Liver (tissue), 9 donors: ENCODE measurements around the gene PLD4. TPM values are rescaled to one million over a fixed set of nuclear protein-coding genes. Genes with fewer than 3 reads are reported as not detected.

Source experiments
- DNase-seq: peaks from one replicate; pipeline ENCODE4 v3.0.0-alpha.2; 2017; ENCODE audit warnings: low spot score
- H3K27ac ChIP-seq, 2 donors: one replicate each; pipeline ENCODE4 v1.7.0; 2013; ENCODE audit warnings: inconsistent platforms in 2 of 2, low read length in 2 of 2, control low read depth in 1 of 2, low read depth in 1 of 2, mild to moderate bottlenecking in 1 of 2
- H3K27me3 ChIP-seq, 4 donors: one replicate each; pipeline versions ENCODE4 v1.6.1 to v1.7.0; 2013; ENCODE audit warnings: low read length in 3 of 4, inconsistent platforms in 1 of 4, mild to moderate bottlenecking in 1 of 4, moderate library complexity in 1 of 4; ENCODE audit not compliant: control insufficient read depth in 4 of 4, insufficient read depth in 4 of 4
- H3K36me3 ChIP-seq, 4 donors: one replicate each; pipeline versions ENCODE4 v1.6.1 to v1.7.0; 2013; ENCODE audit warnings: low read length in 3 of 4, mild to moderate bottlenecking in 3 of 4, low read depth in 1 of 4, moderate library complexity in 1 of 4; ENCODE audit not compliant: control insufficient read depth in 4 of 4, insufficient read depth in 3 of 4
- H3K4me1 ChIP-seq, 4 donors: one replicate each; pipeline versions ENCODE4 v1.6.1 to v1.7.0; 2013; ENCODE audit warnings: low read length in 3 of 4, mild to moderate bottlenecking in 3 of 4, moderate library complexity in 1 of 4; ENCODE audit not compliant: control insufficient read depth in 4 of 4, insufficient read depth in 4 of 4
- H3K4me3 ChIP-seq, 3 donors: one replicate each; pipeline versions ENCODE4 v1.6.1 to v1.7.0; 2013; ENCODE audit warnings: low read length in 3 of 3, control low read depth in 1 of 3, low read depth in 1 of 3, mild to moderate bottlenecking in 1 of 3
- H3K9ac ChIP-seq, 2 donors: one replicate each; pipeline ENCODE4 v1.7.0; 2013; ENCODE audit warnings: low read length in 2 of 2, mild to moderate bottlenecking in 2 of 2, moderate library complexity in 2 of 2, control low read depth in 1 of 2, low read depth in 1 of 2
- H3K9me3 ChIP-seq, 4 donors: one replicate each; pipeline versions ENCODE4 v1.6.1 to v1.7.0; 2013; ENCODE audit warnings: low read length in 3 of 4; ENCODE audit not compliant: control insufficient read depth in 4 of 4
- ATF3 ChIP-seq: IDR thresholded peaks from 2 replicates; pipeline ENCODE4 v1.6.1; 2016; ENCODE audit warnings: antibody characterized with exemption
- CTCF ChIP-seq: fragments of 150-350 bp; IDR thresholded peaks from 2 replicates; pipeline ENCODE4 v1.5.1; 2017; ENCODE audit warnings: improper control_type of control experiment, low read depth, low read length; ENCODE audit not compliant: missing input control
- FOXA2 ChIP-seq: IDR thresholded peaks from 2 replicates; pipeline ENCODE4 v1.6.1; 2016; ENCODE audit warnings: antibody characterized with exemption
- GABPA ChIP-seq, 2 donors: IDR thresholded peaks in 1 of 2; conservative IDR thresholded peaks in 1 of 2; 2 replicates each; pipeline ENCODE4 v1.6.1; 2016; ENCODE audit warnings: antibody characterized with exemption in 2 of 2, mild to moderate bottlenecking in 1 of 2, moderate library complexity in 1 of 2
- HNF4G ChIP-seq: IDR thresholded peaks from 2 replicates; pipeline ENCODE4 v1.6.1; 2016; ENCODE audit warnings: antibody characterized with exemption
- JUND ChIP-seq, 2 donors: IDR thresholded peaks; 2 replicates each; pipeline ENCODE4 v1.6.1; 2016; ENCODE audit warnings: antibody characterized with exemption in 2 of 2
- MAX ChIP-seq: IDR thresholded peaks from 2 replicates; pipeline ENCODE4 v1.6.1; 2016; ENCODE audit warnings: antibody characterized with exemption
- RAD21 ChIP-seq, 2 donors: IDR thresholded peaks; 2 replicates each; pipeline ENCODE4 v1.6.1; 2016; ENCODE audit warnings: antibody characterized with exemption in 2 of 2, mild to moderate bottlenecking in 2 of 2
- REST ChIP-seq: IDR thresholded peaks from 2 replicates; pipeline ENCODE4 v1.6.1; 2016; ENCODE audit warnings: antibody characterized with exemption, mild to moderate bottlenecking
- RXRA ChIP-seq, 2 donors: IDR thresholded peaks; 2 replicates each; pipeline ENCODE4 v1.6.1; 2017 to 2018; ENCODE audit warnings: antibody characterized with exemption in 2 of 2, mild to moderate bottlenecking in 1 of 2
- SP1 ChIP-seq: IDR thresholded peaks from 2 replicates; pipeline ENCODE4 v1.6.1; 2018; ENCODE audit warnings: antibody characterized with exemption, mild to moderate bottlenecking
- TAF1 ChIP-seq: conservative IDR thresholded peaks from 2 replicates; pipeline ENCODE4 v1.6.1; 2016; ENCODE audit warnings: antibody characterized with exemption, mild to moderate bottlenecking
- YY1 ChIP-seq: IDR thresholded peaks from 2 replicates; pipeline ENCODE4 v1.6.1; 2016; ENCODE audit warnings: antibody characterized with exemption, mild to moderate bottlenecking
- ZBTB33 ChIP-seq: IDR thresholded peaks from 2 replicates; pipeline ENCODE4 v1.6.1; 2016; ENCODE audit warnings: antibody characterized with exemption
- WGBS: extraction: QIAGEN DNeasy Blood & Tissue Kit; methylation state at CpG from one replicate; pipeline ENCODE4 v1.1.7; 2013; 5-methylcytosine and 5-hydroxymethylcytosine counted together
- polyA plus RNA-seq, 2 donors: library from polyadenylated mRNA; stranded (reverse) in 1 of 2; unstranded in 1 of 2; fragments of 200-250 nt in 1 of 2; fragments of >200 nt in 1 of 2; fragmentation: Nextera tagmentation in 1 of 2; extraction: Ambion mirVana in 1 of 2; gene quantifications; one replicate each; pipeline versions ENCODE4 v1.2.1 to v1.2.3, GENCODE V29; 2013 to 2015
- total RNA-seq, 2 donors: library from RNA; depleted of rRNA; stranded (reverse); fragments of >200 nt; gene quantifications; one replicate each; pipeline ENCODE4 v1.2.3, GENCODE V29; 2014
- donor health status: healthy.
- donor health status: healthy.
- donor health status: healthy.
- donor health status: healthy.
- donor health status: healthy.

PLD4 gene
- total and polyA plus RNA-seq, 4 donors, result under 0.01 to 14.5 (median 0.35) TPM

- Histone ChIP-seq H3K9ac (no peak overlapping the region), H3K27me3 (no peaks in the 10 kb centered on the region), H3K4me3 (no peak overlapping the region), H3K27ac (no peak overlapping the region), H3K9me3 (no peaks in the 10 kb centered on the region), H3K36me3 (peaks cover 2 to 28% (median 16%) of the 10 kb centered on the region in 4 donors), H3K4me1 (peaks cover 0 to 13% (median 7%) of the 10 kb centered on the region in 4 donors)
- 93% methylated on average over 29 of the region's 29 CpGs for WGBS
- DNase-seq, result no peak
- TF ChIP-seq RAD21 (IDR thresholded peaks at IDR 0.05) (no peak), SP1 (no peak), TAF1 (no peak), RXRA (IDR thresholded peaks at IDR 0.05) (no peak), FOXA2 (no peak), HNF4G (no peak), MAX (no peak), ZBTB33 (no peak), JUND (IDR thresholded peaks at IDR 0.05) (no peak), REST (no peak), CTCF (no peak), YY1 (no peak), GABPA (IDR thresholded peaks at IDR 0.05 in 1 of 2, conservative IDR thresholded peaks at IDR 0.05 in 1 of 2) (no peak), ATF3 (no peak)
These were observed 45.3 kb upstream of the PLD4 start for GRCh38 chr14:104879201-104879982.
